Hippocampal formation (tissue), 2 donors: ENCODE measurements around the gene TEAD3.
"Not testable (repeated sequence)": the region's sequence is repeated elsewhere in the genome, so short reads cannot be mapped to it uniquely, and the experiment has no call there.

ENCODE experiments used
- DNase-seq, 2 donors: peaks; one replicate each; lab custom pipeline; 2025; lab: John Stamatoyannopoulos, UW

TEAD3 gene

DNA sequence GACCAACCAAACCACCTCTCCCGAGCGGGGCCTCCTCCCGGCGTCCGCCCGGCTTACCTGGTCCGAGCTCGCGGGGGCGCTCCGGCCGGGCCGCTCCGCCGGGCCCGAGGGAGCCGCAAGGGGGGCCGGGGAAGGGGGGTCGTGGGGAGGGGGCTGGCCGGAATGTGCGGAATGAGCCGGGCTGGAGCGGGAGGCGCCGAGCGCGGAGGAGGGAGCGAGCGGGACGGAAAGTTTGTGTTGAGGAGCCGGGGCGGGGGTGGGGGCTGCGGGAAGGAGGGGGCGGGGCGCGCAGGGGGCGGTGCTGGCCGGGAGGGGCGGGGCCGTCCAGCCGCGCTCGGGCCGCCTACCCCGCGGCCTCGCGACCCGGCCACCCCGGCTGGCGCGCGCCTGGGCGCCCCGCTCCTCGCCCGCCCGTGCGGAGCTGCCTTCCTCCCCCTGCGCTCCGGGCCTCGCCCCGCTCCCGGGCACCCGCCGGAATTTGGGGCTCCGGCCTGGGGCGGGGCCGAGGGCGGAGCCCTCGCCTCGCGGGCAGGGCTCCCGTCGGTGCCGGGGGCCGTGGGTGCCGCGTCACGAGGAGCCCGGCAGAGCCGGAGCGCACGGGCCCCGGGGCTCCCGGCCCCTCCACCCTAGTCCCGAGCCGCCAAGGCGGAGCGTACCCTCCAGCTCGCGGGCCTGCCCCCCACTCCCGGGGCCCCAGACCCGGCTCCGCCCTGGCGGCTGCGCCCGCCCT lies at the start of gene TEAD3:
Gene TEAD3 (minus strand): TSS at position 239 of the 730 bp plus-strand sequence.
- peak in 1 of 2 donors; percentile 18 for DNase-seq

DNA sequence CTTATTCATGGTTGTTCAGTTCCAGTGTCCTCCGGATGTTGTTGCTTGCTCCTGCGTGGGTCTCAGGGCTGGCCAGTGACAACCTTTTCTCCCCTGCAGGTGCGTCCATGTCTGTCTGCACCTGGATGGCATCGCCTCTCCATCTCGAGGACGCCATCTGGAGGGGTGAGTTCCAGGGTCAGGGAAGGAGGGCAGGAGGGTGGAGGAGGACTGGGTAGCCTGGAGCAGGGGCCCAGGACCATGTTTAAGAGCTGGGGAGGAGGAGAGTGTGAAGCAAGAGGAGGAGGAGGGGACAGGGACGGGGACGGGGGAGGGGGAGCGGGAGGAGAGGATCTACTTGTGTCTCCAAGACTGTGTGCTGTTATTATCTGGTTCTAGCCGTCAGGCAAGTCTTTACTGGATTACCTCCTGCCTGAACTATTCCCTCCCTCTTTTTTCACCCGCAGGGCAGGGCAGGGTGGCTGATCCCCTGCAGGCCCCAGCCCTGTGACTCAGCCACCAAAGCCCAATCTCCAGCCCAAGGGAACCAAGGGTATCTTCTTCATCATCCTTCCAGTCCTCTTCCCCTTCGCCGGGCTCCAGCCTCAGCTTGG lies 48.0 kb upstream of the TEAD3 start:
- no peak for DNase-seq

DNA sequence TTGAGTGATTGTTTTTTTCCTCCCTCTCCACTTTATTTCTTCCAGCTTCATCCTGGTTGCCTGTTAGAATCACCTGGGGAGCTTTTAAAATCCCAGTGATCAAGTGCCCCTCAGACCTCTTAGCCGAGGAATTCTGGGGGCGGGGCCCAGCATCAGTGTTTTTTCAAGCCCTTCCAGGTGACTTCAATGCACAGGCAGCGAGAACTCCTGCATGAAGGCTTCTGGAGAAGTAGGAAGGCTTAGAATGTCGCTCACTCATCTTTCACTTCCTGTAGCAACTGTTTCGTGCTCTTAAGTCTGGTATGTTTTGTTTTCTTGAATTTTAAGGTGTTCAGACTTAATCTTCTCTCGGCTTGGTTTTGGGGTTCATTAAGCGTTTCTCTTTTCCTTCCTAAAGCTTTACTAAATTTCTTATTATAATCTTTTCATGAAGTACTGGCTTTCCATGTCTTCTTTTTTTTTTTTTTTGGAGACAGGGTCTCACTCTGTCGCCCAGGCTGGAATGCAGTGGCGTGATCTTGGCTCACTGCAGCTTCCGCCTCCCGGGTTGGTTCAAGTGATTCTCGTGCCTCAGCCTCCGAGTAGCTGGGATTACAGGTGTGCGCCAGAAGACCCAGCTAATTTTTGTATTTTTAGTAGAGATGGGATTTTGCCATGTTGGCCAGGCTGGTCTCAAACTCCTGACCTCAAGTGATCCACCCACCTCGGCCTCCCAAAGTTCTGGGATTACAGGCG lies 46.7 kb upstream of the TEAD3 start:
- DNase-seq: no peak

DNA sequence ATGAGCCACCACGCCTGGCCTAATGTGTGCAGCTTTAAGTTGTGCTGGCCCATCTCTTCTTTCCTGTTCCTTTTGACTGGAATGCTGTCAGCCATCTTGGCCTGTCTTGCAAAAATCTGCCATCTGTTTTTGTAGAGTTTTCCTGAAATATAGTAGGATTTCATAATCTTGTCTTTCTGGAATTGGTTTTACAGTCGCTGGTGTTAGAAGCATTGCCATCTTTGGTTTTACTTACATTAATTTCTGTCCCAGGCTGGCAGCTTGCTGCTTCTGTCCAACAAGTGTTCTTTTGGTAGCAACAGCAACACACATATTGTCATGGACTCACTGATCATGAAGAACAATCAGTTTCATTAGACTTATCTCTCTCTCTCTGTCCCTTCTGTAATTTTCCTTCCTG lies 45.0 kb upstream of the TEAD3 start:
- no peak for DNase-seq

DNA sequence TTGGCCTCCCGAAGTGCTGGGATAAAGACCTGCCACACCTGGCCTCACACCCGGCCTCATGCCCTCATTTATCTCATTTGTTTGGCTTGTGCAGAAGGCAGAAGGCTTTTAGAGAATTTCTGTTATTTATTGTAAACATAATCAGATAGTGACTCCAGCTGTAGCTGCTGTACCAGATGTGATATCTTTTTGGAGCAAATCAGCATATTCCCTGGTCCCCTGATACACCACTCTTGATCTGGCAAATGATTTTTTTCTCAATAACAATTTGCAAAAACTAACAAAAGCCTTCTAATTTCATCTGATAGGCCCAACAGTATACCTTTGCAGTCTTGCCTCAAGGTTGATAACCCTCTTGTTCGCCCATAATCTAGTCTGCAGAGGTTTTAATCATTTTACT lies 42.3 kb upstream of the TEAD3 start:
- DNase-seq: no peak

DNA sequence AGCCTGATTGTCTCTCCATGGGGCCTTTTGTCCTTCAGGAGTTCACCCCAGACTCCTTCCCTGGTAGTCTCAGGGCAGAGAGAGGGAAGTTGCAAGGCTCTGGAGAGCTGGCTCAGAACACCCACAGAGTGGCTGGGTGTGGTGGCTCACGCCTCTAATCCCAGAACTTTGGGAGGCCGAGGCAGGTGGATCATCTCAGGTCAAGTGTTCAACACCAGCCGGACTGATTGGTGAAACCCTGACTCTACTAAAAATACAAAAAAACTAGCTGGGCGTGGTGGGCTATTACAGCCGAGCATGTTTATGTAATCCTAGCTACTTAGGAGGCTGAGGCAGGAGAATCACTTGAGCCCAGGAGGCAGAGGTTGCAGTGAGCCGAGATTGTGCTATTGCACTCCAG lies 39.0 kb upstream of the TEAD3 start:
- not testable (repeated sequence) for DNase-seq

DNA sequence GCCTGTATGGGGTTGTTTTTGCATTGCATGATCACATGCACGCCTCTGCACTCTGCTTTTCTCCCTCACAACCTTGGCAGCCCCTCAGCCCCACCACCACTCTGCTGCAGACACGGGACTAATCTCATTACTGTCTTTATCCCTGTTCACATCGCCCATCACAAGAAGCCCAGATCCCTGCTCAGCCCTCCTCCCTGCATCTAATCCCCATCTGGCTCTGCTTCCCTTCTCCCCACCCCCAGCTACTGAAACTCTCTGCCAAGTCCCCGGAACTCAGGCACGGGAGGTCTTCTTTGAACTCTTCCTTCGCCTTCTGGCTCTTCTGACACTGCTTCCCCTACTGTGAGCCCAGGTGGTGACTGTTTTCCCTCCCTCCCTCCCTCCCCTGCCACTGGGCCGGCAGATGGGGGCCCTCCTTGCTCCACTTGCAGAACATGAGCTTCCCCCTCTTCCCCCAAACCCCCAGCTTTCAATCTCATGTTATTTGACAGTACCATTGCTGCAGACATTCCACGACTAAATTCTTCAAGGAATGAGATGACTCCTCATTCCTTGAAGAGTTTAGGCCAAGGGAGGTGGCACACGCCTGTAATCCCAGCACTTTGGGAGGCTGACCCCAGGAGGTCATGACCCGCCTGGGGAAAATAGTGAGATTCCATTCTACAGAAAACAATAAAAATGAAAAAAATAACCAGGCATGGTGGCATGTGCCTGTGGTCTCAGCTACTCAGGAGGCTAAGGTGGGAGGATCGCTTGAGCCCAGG lies 37.7 kb upstream of the TEAD3 start:
- DNase-seq: no peak

DNA sequence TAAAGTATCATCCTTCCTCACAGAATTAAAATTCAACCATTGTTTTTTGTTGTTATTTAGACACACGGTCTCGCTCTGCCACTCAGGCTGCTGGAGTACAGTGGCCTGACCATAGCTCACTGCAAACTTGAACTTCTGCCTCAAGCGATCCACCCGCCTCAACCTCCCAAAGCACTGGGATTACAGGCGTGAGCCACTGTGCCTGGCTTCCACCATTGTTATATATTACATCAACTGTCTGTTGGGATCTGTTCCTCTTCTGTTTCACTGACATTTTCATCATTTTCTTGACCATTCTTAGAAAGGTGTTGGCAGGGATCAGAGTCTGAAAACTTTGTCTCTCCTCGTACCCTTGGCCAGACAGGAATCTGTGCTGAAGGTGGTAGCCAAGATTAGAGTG lies 37.1 kb upstream of the TEAD3 start:
- DNase-seq: no peak

DNA sequence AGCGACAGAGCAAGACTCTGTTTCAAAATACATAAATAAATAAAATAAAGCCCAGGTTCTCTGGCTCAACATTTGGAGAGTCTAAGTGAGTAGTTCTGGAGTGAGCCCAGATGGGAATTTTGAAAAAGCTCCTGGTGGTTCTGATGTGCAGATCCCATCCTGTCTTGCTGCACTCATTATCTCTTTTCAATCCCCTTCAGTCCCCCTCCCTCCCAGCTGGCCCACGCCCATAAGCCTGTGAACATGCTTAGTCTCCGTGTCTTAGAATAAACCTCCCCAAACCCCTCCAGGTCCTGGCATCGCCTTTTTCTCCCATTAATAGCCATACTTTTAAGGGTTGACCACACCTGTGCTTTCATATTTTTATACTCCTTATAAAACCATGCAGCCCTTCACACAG lies 35.2 kb upstream of the TEAD3 start:
- DNase-seq: no peak

DNA sequence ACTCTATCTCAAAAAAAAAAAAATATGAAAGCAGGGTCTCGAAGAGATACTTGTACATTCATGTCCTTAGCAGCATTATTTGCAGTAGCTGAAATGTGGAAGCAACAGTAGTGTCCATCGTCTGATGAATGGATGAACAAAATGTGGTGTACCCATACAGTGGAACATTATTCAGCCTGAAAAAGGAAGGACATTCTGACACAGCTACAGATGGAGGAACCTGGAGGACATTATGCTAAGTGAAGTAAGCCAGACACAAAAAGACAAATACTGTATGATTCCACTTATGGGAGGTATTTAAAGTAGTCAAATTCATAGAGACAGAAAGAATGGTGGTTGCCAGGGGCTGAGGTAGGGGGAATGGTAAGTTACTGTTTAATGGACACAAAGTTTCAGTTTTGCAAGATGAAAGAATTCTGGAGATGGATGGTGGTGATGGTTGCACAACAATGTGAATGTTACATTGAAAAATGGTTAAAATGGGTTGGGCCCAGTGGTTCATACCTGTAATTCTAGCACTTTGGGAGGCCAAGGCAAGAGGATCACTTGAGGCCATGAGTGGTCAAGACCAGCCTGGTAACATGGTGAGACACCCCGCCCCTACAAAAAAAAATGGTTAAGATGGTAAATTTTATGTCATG lies 27.6 kb upstream of the TEAD3 start:
- no peak for DNase-seq

DNA sequence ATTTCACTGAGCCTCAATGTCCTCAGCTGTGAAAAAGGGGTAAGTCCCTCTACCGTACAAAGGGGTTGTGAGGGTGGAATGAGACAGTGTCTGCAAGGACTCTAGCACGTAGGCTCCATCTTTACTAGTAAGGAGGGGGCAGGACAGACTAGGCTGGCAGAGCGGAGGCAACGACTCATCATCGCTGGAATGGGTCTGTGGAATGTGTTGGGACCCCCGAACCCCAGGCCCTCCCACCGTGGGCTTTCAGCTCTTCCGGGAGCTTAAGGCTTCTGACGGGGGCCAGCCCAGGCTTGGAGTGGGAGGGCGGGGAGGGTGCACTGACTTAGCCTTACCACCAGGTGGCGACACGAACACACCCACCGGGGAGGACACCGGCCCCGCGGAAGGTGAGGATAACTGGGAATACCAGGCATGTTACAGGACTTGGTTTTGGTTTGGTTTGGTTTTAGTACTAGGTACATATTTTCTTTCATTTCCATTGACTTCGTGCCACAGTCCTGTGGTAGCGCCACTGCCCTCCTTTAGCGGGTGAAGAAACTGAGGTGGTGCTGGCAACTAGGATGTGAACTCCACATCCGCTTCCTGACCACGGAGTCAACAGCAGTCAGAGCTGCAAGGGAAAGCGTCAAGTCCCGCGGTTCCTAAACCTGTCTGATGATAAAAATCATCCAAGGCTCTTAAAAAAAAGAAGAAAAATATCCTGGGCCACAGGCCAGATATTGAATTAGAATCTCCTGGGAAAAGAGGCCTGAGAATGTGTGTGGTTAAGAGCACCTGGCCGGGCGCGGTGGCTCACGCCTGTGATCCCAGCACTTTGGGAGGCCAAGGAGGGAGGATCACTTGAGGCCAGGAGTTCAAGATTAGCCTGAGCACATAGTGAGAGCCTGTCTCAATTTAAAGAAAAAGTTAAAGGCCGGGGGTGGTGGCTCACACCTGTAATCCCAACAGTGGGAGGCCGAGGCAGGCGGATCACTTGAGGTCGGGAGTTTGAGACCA lies 26.1 kb upstream of the TEAD3 start:
- DNase-seq: peak; percentile 13 to 24

DNA sequence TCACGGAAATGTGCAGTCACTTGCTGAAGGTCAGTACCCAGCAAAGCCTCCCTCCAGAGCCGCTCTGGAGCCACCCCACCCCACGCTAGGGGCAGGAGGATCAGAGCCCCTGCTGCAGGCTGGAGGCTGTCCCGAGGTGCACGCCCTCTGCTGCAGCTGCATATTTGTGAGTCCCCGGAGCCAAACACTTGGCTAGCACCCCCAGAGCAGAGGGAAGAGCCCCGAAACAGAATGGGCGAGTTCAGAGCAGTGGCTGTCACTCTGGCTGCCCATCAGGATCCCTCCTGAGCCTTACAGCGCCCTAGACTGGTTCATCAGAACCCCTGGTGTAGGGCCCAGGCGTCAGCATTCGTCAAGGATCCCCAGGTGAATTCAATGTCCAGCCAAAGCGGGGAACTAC lies 25.3 kb upstream of the TEAD3 start:
- no peak for DNase-seq

DNA sequence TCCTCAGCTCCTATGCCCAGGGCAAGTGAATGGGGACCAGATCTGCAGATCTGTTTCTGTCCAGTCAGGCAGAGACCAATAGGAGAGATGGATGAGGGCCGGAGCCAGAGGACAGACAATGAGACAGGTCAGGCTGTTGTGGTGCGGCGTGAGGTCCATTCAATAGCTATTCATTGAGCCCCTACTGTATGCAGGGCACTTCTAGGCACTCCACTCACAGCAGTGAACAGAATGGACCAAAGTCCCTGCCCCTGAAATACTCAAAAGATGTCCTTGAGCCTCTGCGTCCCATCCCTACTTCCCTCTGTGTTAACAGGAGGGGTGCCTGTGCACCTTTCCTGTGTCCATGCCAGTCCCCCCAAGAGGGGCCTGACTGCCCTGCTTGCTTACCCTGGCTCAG lies 24.4 kb upstream of the TEAD3 start:
- DNase-seq: no peak

DNA sequence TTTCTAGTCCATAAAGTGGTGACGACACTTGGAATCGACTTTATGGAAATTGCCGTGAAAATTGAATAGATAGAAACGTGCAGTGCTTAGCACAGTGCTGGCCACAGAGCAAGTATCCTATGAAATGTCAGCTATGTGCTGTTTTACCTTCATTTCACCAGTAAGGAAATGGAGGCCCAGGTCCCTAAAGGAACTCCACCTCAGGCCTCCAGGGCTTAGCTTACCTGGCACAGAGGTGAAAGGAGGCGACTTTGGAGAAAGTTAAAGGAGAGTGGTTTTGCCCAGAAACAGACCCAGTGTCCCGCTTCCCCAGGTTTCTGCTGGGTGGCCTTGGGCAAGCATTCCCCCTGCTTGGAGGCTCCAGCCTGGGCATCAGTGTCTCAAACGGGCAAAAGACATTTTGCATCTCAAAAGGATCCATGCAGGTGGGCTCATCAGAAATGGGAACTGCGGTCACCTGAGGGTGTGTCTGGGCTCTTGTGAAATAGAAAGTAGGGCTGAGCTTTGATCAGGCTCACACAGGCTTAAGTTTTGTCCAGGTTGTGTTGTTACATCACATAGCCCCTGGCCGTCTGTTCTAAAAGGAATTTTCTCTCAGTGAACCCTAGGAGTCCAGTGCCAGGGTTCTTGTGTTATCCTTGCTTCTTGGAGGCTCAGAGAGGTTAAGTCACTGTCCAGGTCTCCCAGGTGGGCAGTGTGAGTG lies 22.6 kb upstream of the TEAD3 start:
- no peak for DNase-seq

DNA sequence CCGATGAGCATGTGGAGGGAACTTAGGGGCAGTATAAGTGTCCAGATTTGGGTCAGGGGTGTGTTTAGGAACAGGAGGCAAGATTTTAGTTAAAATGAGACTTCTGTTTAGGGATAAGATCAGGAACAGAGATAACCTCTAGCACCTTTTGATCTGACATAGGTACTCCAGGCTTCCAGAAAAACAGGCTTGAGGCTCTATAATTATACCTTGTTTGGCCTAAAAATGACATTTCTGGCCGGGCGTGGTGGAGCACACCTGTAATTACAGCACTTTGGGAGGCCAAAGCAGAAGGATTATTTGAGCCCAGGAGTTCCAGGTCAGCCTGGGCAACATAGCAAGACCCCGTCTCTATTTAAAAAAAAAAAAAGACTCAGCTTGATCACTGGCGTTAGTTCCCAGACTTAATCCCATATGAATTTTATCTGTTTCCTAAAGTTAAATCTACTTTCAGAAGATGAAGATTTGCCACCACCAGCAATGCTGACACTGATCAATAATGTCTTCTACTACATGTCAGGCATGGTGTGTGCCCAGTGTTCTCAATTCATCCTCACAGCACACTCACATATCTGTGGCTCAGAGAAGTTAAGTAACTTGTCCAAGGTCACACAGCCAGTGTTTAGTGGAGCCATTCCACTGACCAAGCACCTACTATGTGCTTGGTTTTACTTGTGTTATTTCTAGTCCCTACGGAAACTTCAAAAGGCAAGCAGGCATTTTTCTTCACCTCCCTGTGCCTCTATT lies 21.9 kb upstream of the TEAD3 start:
- DNase-seq: no peak

DNA sequence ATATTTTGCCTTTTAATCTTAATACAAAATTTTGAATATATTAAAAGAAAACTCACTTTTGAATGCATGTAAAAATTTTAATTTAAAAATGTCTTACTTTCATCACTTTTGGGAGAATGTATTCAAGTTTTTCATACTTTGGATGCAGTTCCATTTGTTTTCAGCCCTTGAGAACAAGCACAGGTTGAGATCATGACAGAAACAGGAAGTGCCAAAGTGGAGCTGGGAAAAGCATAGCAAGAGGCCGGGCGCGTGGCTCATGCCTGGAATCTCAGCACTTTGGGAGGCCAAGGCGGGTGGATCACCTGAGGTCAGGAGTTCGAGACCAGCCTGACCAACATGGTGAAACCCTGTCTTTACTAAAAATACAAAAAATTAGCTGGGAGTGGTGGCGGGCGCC lies 21.1 kb upstream of the TEAD3 start:
- not testable (repeated sequence) for DNase-seq

DNA sequence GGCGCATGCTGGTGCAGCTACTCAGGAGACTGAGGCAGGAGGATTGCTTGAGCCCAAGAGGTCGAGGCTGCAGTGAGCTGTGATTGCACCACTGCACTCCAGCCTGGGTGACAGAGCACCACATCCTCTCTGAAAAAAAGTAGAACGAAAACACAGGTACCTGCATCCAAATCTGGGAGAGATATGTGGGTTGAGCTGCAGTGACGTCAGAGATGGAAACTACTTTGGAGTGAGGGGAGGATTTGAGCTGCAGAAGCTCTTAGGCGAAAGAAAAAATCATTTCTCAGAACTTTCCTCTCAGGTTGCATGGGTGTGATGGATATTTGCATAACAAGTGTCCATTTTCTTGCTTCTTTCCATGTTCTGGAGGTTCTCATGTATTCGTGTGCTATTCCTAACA lies 19.8 kb upstream of the TEAD3 start:
- DNase-seq: no peak

DNA sequence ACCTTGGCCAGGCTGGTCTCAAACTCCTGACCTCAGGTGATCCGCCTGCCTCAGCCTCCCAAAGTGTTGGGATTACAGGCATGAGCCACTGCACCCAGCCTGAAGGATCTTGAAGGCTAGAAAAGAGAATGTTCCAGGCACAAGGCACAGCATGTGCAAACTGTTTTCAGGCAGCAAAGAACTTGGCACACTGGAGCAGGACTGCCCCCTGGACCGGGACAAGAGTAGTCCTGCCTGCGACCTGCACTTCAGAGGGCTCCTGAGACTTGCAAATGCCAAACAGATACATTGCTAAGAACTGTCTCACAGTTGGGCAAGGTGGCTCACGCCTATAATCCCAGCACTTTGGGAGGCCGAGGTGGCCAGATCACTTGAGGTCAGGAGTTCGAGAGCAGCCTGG lies 19.1 kb upstream of the TEAD3 start:
- not testable (repeated sequence) for DNase-seq

DNA sequence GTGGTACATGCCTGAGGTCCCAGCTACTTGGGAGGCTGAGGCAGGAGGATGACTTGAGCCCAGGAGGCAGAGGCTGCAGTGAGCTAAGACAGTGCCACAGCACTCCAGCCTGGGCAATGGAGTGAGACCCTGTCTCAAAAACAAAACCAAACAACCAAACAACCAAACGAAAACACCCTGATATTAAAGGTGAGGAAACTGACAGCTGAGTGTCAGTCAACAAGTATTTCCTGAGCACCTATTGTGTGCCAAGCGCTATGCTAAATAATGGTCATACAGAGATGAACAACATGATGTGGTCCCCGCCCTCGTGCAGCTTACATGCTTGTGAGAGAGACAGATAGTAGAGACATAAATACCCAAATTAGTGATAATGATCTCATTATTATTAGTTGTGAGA lies 17.7 kb upstream of the TEAD3 start:
- DNase-seq: no peak
